Heart left ventricle (tissue), 16 donors: ENCODE measurements around the gene CTF1. TPM values are rescaled to one million over a fixed set of nuclear protein-coding genes. Genes with fewer than 3 reads are reported as not detected.

ENCODE experiments used
- ATAC-seq, 4 donors: fragments of 200-7000 bp; cut with Tn5 transposase; one replicate each; pipeline ENCODE4 v1.9.1; 2020 to 2022; ENCODE audit warnings: moderate library complexity in 4 of 4, mild to moderate bottlenecking in 3 of 4, moderate number of reproducible peaks in 1 of 4
- DNase-seq, 5 donors: peaks; one replicate each; pipeline ENCODE4 v3.0.0-alpha.2; 2020
- H3K27ac ChIP-seq, 12 donors: fragments of 200-600 bp; sonication (generic) in 4 of 12; one replicate each; pipeline versions ENCODE4 v1.5.0 to v1.8.0; 2016 to 2022; ENCODE audit warnings: mild to moderate bottlenecking in 2 of 12
- H3K27me3 ChIP-seq, 9 donors: fragments of 200-600 bp; sonication (generic) in 2 of 9; one replicate each; pipeline versions ENCODE4 v1.5.1 to v1.8.0; 2016 to 2022; ENCODE audit warnings: mild to moderate bottlenecking in 3 of 9
- H3K36me3 ChIP-seq, 9 donors: fragments of 200-600 bp; sonication (generic) in 2 of 9; one replicate each; pipeline versions ENCODE4 v1.5.0 to v1.8.0; 2018 to 2022; ENCODE audit warnings: mild to moderate bottlenecking in 2 of 9
- H3K4me1 ChIP-seq, 12 donors: fragments of 200-600 bp; sonication (generic) in 4 of 12; one replicate each; pipeline versions ENCODE4 v1.5.0 to v1.8.0; 2016 to 2022; ENCODE audit warnings: mild to moderate bottlenecking in 3 of 12
- H3K4me3 ChIP-seq, 12 donors: fragments of 200-600 bp; sonication (generic) in 4 of 12; one replicate each; pipeline versions ENCODE4 v1.5.0 to v1.8.0; 2017 to 2022; ENCODE audit warnings: mild to moderate bottlenecking in 9 of 12, moderate library complexity in 4 of 12
- H3K9me3 ChIP-seq, 12 donors: fragments of 200-600 bp; sonication (generic) in 4 of 12; one replicate each; pipeline versions ENCODE4 v1.5.0 to v1.8.0; 2016 to 2022; ENCODE audit warnings: mild to moderate bottlenecking in 1 of 12
- POLR2A ChIP-seq, 2 donors: fragments of 450-650 bp; IDR thresholded peaks; one replicate each; pipeline ENCODE4 v1.6.1; 2017; ENCODE audit warnings: antibody characterized with exemption in 2 of 2, mild to moderate bottlenecking in 2 of 2, moderate library complexity in 2 of 2
- WGBS, 4 donors: extraction: QIAGEN DNeasy Blood & Tissue Kit in 2 of 4; methylation state at CpG; one replicate each; pipeline versions ENCODE4 v1.1.5 to v1.1.7; 2013 to 2018; 5-methylcytosine and 5-hydroxymethylcytosine counted together
- intact Hi-C, 10 donors: fragments of 100-400 bp; cut with DNase I; formaldehyde crosslinking; loops; one replicate each; pipeline versions ENCODE4 v1.11.1 to v1.14.2; 2022
- polyA plus RNA-seq, 2 donors: library from polyadenylated mRNA; stranded (reverse); fragments of 200-250 nt; gene quantifications; one replicate each; pipeline ENCODE4 v1.2.3, GENCODE V29; 2013
- total RNA-seq, 9 donors: library from RNA; depleted of rRNA in 2 of 9; stranded (reverse); fragments of >200 nt in 2 of 9; fragmentation: NEBNext Ultra II Directional in 3 of 9; extraction: Animal tissue kit (Norgen Biotek cat#: 25700) in 3 of 9; gene quantifications; one replicate each; pipeline versions ENCODE4 v1.1.0 to v1.2.4, GENCODE V29; 2016 to 2023
- TF ChIP-seq, protein P1 (sequence below), 12 donors: fragments of 200-600 bp; sonication (generic) in 4 of 12; IDR thresholded peaks; one replicate each; pipeline versions ENCODE4 v1.5.0 to v1.8.0; 2018 to 2022; ENCODE audit warnings: antibody characterized with exemption in 12 of 12, mild to moderate bottlenecking in 5 of 12
- donor health status: ischemic (EF 13 %, LVEDD 7.1; RV severe dilation, severe dysfunction).
- donor health status: healthy with polysubstance abuse.
- donor health status: DM: no; HTN: yes; CAD: no.
- donor health status: DM: no; HTN: no; CAD: no.
- donor health status: ischemic (EF 25% LVEDD 6.9; RV normal size, moderate dysfunction).
- donor health status: ischemic (EF 25% LVEDD 5.7; RV mildly dilated, moderate dysfunction).
- donor health status: healthy.
- donor health status: DM: yes; HTN: yes; CAD: no.
- donor health status: ischemic (EF 35%, LVEDD 5.7; RV mildly dilated, moderate dysfunction).
- donor health status: nonischemic (EF 11% LVEDD 7.7; RV severe dilation, severe dysfunction).
- donor health status: DM: yes; HTN: yes; CAD: no.
- donor health status: PGD.
- donor health status: ischemic (EF 29% LVEDD 5.4; RV normal size, mild dysfunction).
- donor health status: nonischemic (EF 23%, LVEDD 6.1; RV moderate dilation, normal function).

Gene CTF1
- total and polyA plus RNA-seq, 11 donors, result 3.7 to 22.2 (median 12.2) TPM

DNA sequence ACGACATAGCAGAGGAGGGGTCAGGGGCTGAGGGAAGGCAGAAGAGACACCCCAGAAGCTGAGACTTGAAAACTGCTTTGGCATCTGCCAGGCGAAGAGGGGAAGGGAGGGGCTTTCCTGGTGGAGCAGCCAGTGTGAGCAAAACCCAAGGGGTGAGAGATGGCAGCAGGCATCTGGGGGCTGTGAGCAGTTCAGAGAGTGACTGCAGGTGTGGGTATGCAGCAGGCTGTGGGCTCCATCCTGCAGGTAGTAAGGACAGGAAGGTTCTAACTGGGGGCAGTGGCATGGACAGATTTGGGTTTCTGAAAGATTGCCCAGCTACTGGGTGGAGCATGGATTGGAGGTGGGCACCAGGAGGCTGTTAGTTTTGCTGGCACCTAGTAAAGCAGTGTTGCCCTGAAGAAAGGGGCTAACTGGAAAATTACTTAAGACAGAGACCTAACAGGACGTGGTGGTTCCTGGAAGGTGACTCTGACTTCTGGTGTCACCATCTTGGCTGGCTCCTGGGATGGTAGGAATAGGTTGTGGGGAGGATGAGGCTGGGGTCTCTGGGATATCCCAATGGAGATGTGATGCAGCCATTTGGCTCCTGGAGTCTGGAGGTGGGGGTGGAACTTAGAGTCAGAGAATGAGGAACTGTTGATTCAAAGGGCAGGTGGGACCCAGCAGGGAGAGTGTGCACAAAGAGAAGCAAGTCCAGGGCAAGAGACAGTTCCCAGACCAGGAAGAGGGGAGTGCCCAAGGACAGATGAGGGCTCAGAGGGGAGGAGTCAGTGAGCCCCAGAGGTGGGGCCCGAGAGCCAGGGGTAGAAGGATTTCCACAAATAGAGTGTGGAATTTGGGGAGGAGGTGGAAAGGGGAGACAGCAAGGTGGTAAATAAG, 13.7 kb upstream of the CTF1 start:
- Histone ChIP-seq H3K36me3 (peaks cover 0 to 65% (median 44%) of the 10 kb centered on the region in 9 donors), H3K27ac (peak overlapping the region in 5 of 12 donors; percentile 6 to 78 (median 73)), H3K4me1 (peaks cover 0 to 26% (median 5%) of the 10 kb centered on the region in 12 donors), H3K27me3 (no peaks in the 10 kb centered on the region), H3K4me3 (no peak overlapping the region), H3K9me3 (no peaks in the 10 kb centered on the region)
- 49 to 59% (median 58%) methylated on average over 4 of the region's 4 CpGs for WGBS, 4 donors
- intact Hi-C loops, result no loop called here
- ATAC-seq (peak in 1 of 4 donors; percentile 27), DNase-seq (peak in 1 of 5 donors; percentile 11)
- no peak for TF ChIP-seq POLR2A (IDR thresholded peaks at IDR 0.05)
- TF ChIP-seq, protein P1, sequence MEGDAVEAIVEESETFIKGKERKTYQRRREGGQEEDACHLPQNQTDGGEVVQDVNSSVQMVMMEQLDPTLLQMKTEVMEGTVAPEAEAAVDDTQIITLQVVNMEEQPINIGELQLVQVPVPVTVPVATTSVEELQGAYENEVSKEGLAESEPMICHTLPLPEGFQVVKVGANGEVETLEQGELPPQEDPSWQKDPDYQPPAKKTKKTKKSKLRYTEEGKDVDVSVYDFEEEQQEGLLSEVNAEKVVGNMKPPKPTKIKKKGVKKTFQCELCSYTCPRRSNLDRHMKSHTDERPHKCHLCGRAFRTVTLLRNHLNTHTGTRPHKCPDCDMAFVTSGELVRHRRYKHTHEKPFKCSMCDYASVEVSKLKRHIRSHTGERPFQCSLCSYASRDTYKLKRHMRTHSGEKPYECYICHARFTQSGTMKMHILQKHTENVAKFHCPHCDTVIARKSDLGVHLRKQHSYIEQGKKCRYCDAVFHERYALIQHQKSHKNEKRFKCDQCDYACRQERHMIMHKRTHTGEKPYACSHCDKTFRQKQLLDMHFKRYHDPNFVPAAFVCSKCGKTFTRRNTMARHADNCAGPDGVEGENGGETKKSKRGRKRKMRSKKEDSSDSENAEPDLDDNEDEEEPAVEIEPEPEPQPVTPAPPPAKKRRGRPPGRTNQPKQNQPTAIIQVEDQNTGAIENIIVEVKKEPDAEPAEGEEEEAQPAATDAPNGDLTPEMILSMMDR (IDR thresholded peaks at IDR 0.05), result no peak

DNA sequence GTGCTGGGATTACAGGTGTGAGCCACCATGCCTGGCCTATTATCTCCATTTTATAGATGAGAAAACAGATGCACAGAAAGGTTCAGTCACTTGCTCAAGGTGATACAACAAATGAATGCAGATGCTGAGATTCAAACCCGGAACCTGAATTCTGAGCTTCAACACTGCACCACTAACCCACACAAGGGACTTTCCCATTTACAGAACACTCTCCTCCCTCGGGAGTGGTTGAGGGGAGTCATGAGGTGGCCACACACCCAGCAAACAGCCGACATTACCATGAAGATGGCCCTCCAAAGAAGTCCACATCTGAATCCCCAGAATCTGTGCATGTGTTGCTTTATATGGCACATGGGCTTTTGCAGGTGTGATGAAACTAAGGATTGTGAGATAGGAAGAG, 11.7 kb upstream of the CTF1 start:
- DNase-seq, result no peak
- 88 to 90% (median 89%) methylated on average over 3 of the region's 3 CpGs for WGBS, 4 donors
- intact Hi-C loops, result no loop called here
- ATAC-seq, result no peak
- H3K27me3 ChIP-seq, result no peaks in the 10 kb centered on the region
- no peak for TF ChIP-seq POLR2A (IDR thresholded peaks at IDR 0.05)
- TF ChIP-seq, protein P1 (IDR thresholded peaks at IDR 0.05), result no peak
- H3K27ac ChIP-seq, result no peak overlapping the region
- H3K4me3 ChIP-seq, result no peak overlapping the region
- peaks cover 0 to 71% (median 53%) of the 10 kb centered on the region in 9 donors for H3K36me3 ChIP-seq
- peaks cover 0 to 26% (median 5%) of the 10 kb centered on the region in 12 donors for H3K4me1 ChIP-seq
- H3K9me3 ChIP-seq, result no peaks in the 10 kb centered on the region

- ATAC-seq (no peak), DNase-seq (peak in 1 of 5 donors; percentile 15)
- 88 to 91% (median 90%) methylated on average over 9 of the region's 9 CpGs for WGBS, 4 donors
- intact Hi-C loops, result no loop called here
- H3K27me3 ChIP-seq, result no peaks in the 10 kb centered on the region
- no peak overlapping the region for H3K27ac ChIP-seq
- peaks cover 0 to 26% (median 5%) of the 10 kb centered on the region in 12 donors for H3K4me1 ChIP-seq
- TF ChIP-seq, protein P1 (IDR thresholded peaks at IDR 0.05), result no peak
- TF ChIP-seq POLR2A (IDR thresholded peaks at IDR 0.05), result no peak
- H3K4me3 ChIP-seq, result no peak overlapping the region
- peaks cover 0 to 71% (median 55%) of the 10 kb centered on the region in 9 donors for H3K36me3 ChIP-seq
- no peaks in the 10 kb centered on the region for H3K9me3 ChIP-seq
Measured at GRCh38 chr16:30885196-30885595, 11.2 kb upstream of the CTF1 start.

DNA sequence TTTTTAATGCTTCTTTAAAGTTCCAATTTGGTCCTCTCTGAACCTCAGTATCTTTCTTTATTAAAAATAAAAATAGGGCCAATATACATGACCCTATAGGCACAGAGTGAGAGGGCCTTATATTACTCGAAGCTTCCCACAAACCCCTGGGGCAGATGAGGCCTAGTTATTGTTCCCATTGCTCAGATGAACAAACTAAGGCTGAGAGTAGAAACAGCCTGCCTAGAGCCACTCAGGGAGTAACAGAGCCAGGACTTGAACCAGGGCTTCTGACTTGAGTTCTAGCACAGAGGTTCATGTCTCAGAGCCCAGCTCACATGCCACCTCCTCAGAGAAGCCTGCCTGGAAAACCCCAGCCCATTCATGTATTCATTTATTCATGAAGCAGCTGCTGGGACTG, 10.3 kb upstream of the CTF1 start:
- ATAC-seq (no peak), DNase-seq (peak in 1 of 5 donors; percentile 2)
- Histone ChIP-seq H3K4me1 (peaks cover 0 to 21% (median 5%) of the 10 kb centered on the region in 12 donors), H3K27ac (no peak overlapping the region), H3K27me3 (no peaks in the 10 kb centered on the region), H3K4me3 (no peak overlapping the region), H3K9me3 (no peaks in the 10 kb centered on the region), H3K36me3 (peaks cover 0 to 73% (median 62%) of the 10 kb centered on the region in 9 donors)
- no peak for TF ChIP-seq POLR2A (IDR thresholded peaks at IDR 0.05)
- intact Hi-C loops, result no loop called here
- WGBS, 4 donors, result 89 to 100% (median 96%) methylated on average over 1 of the region's 1 CpG
